ENCODE measurements around the gene FRMPD2. TPM values are rescaled to one million over a fixed set of nuclear protein-coding genes. Genes with fewer than 3 reads are reported as not detected.

FRMPD2 gene
- total RNA-seq, 1 experiment from 2014 or later: 1.1 TPM

- Mint-ChIP-seq H3K27ac (no peak overlapping the region), H3K4me1 (peaks cover 27% of the 10 kb centered on the region), H3K27me3 (ENCODE audit: low read depth) (no peaks in the 10 kb centered on the region; the same call in 1 of the 2 replicates), H3K9me3 (no peaks in the 10 kb centered on the region), H3K36me3 (no peaks in the 10 kb centered on the region), H3K4me3 (no peak overlapping the region)
- TF ChIP-seq, protein P1, sequence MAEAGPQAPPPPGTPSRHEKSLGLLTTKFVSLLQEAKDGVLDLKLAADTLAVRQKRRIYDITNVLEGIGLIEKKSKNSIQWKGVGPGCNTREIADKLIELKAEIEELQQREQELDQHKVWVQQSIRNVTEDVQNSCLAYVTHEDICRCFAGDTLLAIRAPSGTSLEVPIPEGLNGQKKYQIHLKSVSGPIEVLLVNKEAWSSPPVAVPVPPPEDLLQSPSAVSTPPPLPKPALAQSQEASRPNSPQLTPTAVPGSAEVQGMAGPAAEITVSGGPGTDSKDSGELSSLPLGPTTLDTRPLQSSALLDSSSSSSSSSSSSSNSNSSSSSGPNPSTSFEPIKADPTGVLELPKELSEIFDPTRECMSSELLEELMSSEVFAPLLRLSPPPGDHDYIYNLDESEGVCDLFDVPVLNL (CRISPR knock-in tag; IDR thresholded peaks at IDR 0.05; ENCODE audit: borderline replicate concordance, low read depth): no peak
- TF ChIP-seq, protein P2, sequence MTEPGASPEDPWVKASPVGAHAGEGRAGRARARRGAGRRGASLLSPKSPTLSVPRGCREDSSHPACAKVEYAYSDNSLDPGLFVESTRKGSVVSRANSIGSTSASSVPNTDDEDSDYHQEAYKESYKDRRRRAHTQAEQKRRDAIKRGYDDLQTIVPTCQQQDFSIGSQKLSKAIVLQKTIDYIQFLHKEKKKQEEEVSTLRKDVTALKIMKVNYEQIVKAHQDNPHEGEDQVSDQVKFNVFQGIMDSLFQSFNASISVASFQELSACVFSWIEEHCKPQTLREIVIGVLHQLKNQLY (CRISPR knock-in tag; IDR thresholded peaks at IDR 0.05): no peak
- TF ChIP-seq TEAD4 (CRISPR knock-in tag; IDR thresholded peaks at IDR 0.05) (no peak), SMAD4 (CRISPR knock-in tag; IDR thresholded peaks at IDR 0.05) (no peak), ZBTB43 (CRISPR knock-in tag; IDR thresholded peaks at IDR 0.05) (no peak), CREM (CRISPR knock-in tag; IDR thresholded peaks at IDR 0.05) (no peak), OVOL2 (CRISPR knock-in tag; IDR thresholded peaks at IDR 0.05; ENCODE audit: borderline replicate concordance) (no peak), NR1H2 (CRISPR knock-in tag; IDR thresholded peaks at IDR 0.05) (no peak), HMGA2 (CRISPR knock-in tag; IDR thresholded peaks at IDR 0.05) (no peak), ZNF423 (CRISPR knock-in tag; IDR thresholded peaks at IDR 0.05) (no peak)
- TF ChIP-seq, protein P3, sequence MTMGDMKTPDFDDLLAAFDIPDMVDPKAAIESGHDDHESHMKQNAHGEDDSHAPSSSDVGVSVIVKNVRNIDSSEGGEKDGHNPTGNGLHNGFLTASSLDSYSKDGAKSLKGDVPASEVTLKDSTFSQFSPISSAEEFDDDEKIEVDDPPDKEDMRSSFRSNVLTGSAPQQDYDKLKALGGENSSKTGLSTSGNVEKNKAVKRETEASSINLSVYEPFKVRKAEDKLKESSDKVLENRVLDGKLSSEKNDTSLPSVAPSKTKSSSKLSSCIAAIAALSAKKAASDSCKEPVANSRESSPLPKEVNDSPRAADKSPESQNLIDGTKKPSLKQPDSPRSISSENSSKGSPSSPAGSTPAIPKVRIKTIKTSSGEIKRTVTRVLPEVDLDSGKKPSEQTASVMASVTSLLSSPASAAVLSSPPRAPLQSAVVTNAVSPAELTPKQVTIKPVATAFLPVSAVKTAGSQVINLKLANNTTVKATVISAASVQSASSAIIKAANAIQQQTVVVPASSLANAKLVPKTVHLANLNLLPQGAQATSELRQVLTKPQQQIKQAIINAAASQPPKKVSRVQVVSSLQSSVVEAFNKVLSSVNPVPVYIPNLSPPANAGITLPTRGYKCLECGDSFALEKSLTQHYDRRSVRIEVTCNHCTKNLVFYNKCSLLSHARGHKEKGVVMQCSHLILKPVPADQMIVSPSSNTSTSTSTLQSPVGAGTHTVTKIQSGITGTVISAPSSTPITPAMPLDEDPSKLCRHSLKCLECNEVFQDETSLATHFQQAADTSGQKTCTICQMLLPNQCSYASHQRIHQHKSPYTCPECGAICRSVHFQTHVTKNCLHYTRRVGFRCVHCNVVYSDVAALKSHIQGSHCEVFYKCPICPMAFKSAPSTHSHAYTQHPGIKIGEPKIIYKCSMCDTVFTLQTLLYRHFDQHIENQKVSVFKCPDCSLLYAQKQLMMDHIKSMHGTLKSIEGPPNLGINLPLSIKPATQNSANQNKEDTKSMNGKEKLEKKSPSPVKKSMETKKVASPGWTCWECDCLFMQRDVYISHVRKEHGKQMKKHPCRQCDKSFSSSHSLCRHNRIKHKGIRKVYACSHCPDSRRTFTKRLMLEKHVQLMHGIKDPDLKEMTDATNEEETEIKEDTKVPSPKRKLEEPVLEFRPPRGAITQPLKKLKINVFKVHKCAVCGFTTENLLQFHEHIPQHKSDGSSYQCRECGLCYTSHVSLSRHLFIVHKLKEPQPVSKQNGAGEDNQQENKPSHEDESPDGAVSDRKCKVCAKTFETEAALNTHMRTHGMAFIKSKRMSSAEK (CRISPR knock-in tag; IDR thresholded peaks at IDR 0.05; ENCODE audit: borderline replicate concordance): no peak
- TF ChIP-seq, protein P4, sequence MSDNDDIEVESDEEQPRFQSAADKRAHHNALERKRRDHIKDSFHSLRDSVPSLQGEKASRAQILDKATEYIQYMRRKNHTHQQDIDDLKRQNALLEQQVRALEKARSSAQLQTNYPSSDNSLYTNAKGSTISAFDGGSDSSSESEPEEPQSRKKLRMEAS (CRISPR knock-in tag; IDR thresholded peaks at IDR 0.05): no peak
- TF ChIP-seq, protein P5, sequence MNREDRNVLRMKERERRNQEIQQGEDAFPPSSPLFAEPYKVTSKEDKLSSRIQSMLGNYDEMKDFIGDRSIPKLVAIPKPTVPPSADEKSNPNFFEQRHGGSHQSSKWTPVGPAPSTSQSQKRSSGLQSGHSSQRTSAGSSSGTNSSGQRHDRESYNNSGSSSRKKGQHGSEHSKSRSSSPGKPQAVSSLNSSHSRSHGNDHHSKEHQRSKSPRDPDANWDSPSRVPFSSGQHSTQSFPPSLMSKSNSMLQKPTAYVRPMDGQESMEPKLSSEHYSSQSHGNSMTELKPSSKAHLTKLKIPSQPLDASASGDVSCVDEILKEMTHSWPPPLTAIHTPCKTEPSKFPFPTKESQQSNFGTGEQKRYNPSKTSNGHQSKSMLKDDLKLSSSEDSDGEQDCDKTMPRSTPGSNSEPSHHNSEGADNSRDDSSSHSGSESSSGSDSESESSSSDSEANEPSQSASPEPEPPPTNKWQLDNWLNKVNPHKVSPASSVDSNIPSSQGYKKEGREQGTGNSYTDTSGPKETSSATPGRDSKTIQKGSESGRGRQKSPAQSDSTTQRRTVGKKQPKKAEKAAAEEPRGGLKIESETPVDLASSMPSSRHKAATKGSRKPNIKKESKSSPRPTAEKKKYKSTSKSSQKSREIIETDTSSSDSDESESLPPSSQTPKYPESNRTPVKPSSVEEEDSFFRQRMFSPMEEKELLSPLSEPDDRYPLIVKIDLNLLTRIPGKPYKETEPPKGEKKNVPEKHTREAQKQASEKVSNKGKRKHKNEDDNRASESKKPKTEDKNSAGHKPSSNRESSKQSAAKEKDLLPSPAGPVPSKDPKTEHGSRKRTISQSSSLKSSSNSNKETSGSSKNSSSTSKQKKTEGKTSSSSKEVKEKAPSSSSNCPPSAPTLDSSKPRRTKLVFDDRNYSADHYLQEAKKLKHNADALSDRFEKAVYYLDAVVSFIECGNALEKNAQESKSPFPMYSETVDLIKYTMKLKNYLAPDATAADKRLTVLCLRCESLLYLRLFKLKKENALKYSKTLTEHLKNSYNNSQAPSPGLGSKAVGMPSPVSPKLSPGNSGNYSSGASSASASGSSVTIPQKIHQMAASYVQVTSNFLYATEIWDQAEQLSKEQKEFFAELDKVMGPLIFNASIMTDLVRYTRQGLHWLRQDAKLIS (CRISPR knock-in tag; IDR thresholded peaks at IDR 0.05; ENCODE audit: borderline replicate concordance): no peak
- CTCF ChIA-PET: no interaction called here
- ATAC-seq: no peak
- POLR2A ChIA-PET: no interaction called here
- no peak for DNase-seq (ENCODE audit: low spot score)
Observed at GRCh38 chr10:48246501-48246900, 28.0 kb downstream of the FRMPD2 start.

DNA sequence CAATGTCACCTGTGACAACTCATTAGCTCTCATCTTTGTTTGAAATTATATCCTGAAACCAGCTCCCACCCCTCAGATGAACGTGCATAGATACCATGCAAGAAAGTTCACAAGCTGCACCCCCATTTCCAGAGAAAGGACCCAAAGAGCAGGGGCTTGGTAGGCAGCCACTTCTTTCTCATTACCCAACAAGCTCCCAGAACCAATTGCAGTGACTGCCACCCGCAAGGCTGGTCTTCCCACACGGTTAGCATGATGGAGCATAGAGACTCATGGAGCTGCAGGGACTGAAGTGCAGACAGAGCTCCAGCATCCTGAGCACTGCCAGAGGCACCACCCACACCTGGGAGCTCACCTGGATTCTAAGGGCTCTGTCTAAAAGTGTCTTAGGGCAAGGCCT, 28.5 kb downstream of the FRMPD2 start:
- H3K4me3 Mint-ChIP-seq: no peak overlapping the region
- no peaks in the 10 kb centered on the region for H3K27me3 Mint-ChIP-seq (ENCODE audit: low read depth)
- no peak for TF ChIP-seq ELF4 (CRISPR knock-in tag; IDR thresholded peaks at IDR 0.05; ENCODE audit: low read depth)
- no peak for TF ChIP-seq PREB (CRISPR knock-in tag; IDR thresholded peaks at IDR 0.05; ENCODE audit: borderline replicate concordance)
- no peak for TF ChIP-seq ZSCAN18 (CRISPR knock-in tag; IDR thresholded peaks at IDR 0.05)
- no peak for TF ChIP-seq FOXK1 (CRISPR knock-in tag; IDR thresholded peaks at IDR 0.05)
- no peak for TF ChIP-seq ESRRA (CRISPR knock-in tag; IDR thresholded peaks at IDR 0.05; ENCODE audit: borderline replicate concordance)
- TF ChIP-seq, protein P6, sequence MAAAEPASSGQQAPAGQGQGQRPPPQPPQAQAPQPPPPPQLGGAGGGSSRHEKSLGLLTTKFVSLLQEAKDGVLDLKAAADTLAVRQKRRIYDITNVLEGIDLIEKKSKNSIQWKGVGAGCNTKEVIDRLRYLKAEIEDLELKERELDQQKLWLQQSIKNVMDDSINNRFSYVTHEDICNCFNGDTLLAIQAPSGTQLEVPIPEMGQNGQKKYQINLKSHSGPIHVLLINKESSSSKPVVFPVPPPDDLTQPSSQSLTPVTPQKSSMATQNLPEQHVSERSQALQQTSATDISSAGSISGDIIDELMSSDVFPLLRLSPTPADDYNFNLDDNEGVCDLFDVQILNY (CRISPR knock-in tag; IDR thresholded peaks at IDR 0.05): no peak
- H3K36me3 Mint-ChIP-seq: no peaks in the 10 kb centered on the region
- ATAC-seq (no peak), DNase-seq (ENCODE audit: low spot score) (no peak)
- no peak overlapping the region for H3K27ac Mint-ChIP-seq
- peaks cover 21% of the 10 kb centered on the region for H3K4me1 Mint-ChIP-seq
- CTCF ChIA-PET: no interaction called here
- no peaks in the 10 kb centered on the region for H3K9me3 Mint-ChIP-seq
- POLR2A ChIA-PET: no interaction called here

All from WTC11 (cell line).